ENCODE results near the gene ARL14EP. TPM values are rescaled to one million over a fixed set of nuclear protein-coding genes. Genes with fewer than 3 reads are reported as not detected.
A peak's percentile ranks its signal among the peaks of the same experiment; 100 is the strongest.

ARL14EP gene
- total RNA-seq, 1 donor from 2014 or later = 40.1 TPM

DNA sequence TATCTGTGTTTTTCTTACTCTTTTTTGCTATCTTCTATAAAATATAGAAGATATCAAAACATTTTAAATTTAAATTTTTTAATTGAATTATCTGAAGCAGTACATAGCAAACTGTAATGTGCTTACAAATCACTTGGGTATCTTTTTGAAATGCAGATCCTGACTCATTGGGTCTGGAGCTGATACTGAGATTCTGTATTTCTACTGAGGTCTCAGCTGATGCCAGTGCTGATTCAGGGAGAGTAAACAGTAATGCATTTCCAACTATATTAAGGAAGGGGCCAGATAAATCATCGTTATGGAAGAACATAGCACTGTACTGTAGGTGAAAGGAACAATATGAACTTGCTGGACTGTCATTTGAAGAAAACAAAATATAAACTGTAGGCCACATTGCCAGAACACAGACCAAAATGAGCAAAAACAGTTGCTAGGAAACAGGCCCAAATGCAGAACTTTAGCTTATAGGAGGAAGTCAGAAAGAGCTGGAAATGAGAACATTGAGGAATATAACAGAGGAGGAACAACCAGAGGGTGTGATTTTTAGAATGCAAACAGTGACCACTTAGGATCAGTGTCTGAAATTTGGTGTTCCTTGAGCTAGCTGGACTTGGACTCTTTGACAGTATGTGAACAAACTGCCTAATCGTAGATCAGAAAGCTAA lies 3.3 kb downstream of the ARL14EP start:
- peaks cover 35% of the 10 kb centered on the region for H3K36me3 Mint-ChIP-seq (ENCODE audit: low read depth)
- ChIA-PET CTCF (interaction anchor here (1.2 kb wide), 1 partner anchor 7 kb away, joined by 3 read pairs; no protein-coding TSS in a partner anchor), POLR2A (interaction anchor here (1.6 kb wide), 1 partner anchor 14 kb away, joined by 4 read pairs; no protein-coding TSS in a partner anchor)
- H3K27ac Mint-ChIP-seq = peak overlapping the region; percentile 46
- H3K4me3 Mint-ChIP-seq = peak overlapping the region; percentile 29
- intact Hi-C loops (cut with micrococcal nuclease) = no loop called here
- ATAC-seq (ENCODE audit: low read depth) (no peak), DNase-seq (no peak)
- TF ChIP-seq, protein P1, sequence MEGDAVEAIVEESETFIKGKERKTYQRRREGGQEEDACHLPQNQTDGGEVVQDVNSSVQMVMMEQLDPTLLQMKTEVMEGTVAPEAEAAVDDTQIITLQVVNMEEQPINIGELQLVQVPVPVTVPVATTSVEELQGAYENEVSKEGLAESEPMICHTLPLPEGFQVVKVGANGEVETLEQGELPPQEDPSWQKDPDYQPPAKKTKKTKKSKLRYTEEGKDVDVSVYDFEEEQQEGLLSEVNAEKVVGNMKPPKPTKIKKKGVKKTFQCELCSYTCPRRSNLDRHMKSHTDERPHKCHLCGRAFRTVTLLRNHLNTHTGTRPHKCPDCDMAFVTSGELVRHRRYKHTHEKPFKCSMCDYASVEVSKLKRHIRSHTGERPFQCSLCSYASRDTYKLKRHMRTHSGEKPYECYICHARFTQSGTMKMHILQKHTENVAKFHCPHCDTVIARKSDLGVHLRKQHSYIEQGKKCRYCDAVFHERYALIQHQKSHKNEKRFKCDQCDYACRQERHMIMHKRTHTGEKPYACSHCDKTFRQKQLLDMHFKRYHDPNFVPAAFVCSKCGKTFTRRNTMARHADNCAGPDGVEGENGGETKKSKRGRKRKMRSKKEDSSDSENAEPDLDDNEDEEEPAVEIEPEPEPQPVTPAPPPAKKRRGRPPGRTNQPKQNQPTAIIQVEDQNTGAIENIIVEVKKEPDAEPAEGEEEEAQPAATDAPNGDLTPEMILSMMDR (IDR thresholded peaks at IDR 0.05) = no peak
- H3K9me3 Mint-ChIP-seq = no peaks in the 10 kb centered on the region
- H3K4me1 Mint-ChIP-seq = peaks cover 69% of the 10 kb centered on the region
- H3K27me3 Mint-ChIP-seq = no peaks in the 10 kb centered on the region

DNA sequence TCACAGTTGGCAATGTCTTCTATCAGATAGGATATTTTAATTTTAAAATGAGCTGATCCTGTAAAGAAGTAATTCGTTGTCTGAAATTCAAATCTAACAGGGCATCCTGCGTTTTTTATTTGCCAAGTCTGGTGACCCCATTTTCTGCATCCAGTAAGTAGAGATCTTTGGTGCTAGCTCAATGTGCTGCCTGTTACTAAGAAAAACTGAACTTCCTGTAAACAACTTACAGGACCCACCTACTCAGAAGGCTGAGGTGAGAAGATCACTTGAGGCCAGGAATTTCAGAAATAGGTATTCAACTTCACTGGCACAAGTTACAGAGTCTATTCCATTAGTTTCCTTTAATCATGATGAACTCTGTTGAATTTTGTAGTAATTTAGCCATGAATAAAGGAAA lies 4.0 kb downstream of the ARL14EP start:
- no peak for DNase-seq
- ChIA-PET CTCF (no interaction called here), POLR2A (interaction anchor here (1.6 kb wide), 1 partner anchor 13 kb away, joined by 4 read pairs; no protein-coding TSS in a partner anchor)
- Mint-ChIP-seq H3K27me3 (no peaks in the 10 kb centered on the region), H3K36me3 (ENCODE audit: low read depth) (peaks cover 40% of the 10 kb centered on the region), H3K27ac (peak overlapping the region; percentile 30), H3K9me3 (no peaks in the 10 kb centered on the region), H3K4me3 (no peak overlapping the region), H3K4me1 (peaks cover 69% of the 10 kb centered on the region)
- intact Hi-C loops (cut with micrococcal nuclease) = no loop called here
- ATAC-seq (ENCODE audit: low read depth) = no peak
- TF ChIP-seq, protein P1 (IDR thresholded peaks at IDR 0.05) = no peak

DNA sequence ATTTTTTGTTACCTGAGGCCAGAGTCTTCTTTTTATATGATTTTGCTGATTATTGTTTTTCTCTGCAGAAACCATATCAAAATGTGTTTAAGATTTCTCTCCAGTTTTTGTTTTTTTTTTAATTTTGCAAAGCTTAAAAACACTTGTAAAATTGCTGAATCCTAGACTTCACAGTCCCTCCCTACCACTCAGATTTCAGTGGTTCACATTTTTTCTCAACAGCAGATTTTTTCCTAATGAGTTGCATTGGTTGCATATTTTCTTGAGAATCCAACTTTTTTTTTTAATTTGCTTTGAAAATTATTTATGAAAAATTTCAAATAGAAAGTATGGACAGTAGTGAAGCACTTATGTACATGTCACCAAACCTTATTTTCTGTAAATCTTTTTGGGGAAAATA lies 5.8 kb downstream of the ARL14EP start:
- intact Hi-C loops (cut with micrococcal nuclease) = no loop called here
- Mint-ChIP-seq H3K27ac (no peak overlapping the region), H3K4me3 (no peak overlapping the region), H3K4me1 (peaks cover 55% of the 10 kb centered on the region), H3K27me3 (no peaks in the 10 kb centered on the region), H3K36me3 (ENCODE audit: low read depth) (peaks cover 51% of the 10 kb centered on the region), H3K9me3 (no peaks in the 10 kb centered on the region)
- TF ChIP-seq, protein P1 (IDR thresholded peaks at IDR 0.05) = no peak
- no peak for ATAC-seq (ENCODE audit: low read depth)
- ChIA-PET POLR2A (no interaction called here), CTCF (no interaction called here)
- no peak for DNase-seq

DNA sequence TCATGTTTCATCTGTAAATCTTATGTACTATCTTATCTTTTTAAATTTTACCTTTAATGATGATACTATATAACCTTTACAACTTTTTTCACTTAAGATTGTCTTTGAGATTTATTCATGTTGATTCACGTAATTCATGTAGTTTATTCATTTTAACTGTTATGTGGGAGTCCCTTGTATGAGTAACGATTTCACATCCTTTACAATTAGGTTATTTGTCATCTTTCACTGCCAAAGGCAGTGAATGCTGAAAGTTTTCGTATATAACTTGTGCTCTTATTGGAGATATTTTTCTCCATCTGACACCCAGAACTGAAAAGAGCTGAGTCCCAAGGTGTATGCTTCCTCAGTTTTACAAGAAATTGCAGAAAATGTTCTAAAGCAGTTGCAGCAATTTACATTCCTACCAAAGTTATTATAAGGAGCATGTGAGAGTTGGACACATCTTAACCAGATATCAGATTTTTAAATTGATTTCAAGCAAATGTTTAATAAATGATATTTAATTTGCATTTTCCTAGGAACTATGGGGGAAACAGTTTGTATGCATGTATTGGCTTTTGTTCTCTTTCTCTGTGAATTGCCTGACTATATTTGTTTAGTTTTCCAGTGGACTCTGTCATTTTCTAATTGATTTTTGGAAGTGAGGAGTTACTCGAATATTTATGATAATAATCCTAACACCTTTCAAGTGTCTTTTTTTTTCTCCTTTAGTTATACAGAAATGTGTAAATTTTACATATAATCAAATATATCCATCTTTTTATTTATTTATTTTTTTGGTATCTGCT lies 6.4 kb downstream of the ARL14EP start:
- ATAC-seq (ENCODE audit: low read depth) = no peak
- POLR2A ChIA-PET = no interaction called here
- CTCF ChIA-PET = no interaction called here
- Mint-ChIP-seq H3K27me3 (no peaks in the 10 kb centered on the region), H3K36me3 (ENCODE audit: low read depth) (peaks cover 56% of the 10 kb centered on the region), H3K27ac (no peak overlapping the region), H3K9me3 (no peaks in the 10 kb centered on the region), H3K4me1 (peaks cover 50% of the 10 kb centered on the region), H3K4me3 (no peak overlapping the region)
- intact Hi-C loops (cut with micrococcal nuclease) = no loop called here
- TF ChIP-seq, protein P1 (IDR thresholded peaks at IDR 0.05) = no peak
- no peak for DNase-seq

DNA sequence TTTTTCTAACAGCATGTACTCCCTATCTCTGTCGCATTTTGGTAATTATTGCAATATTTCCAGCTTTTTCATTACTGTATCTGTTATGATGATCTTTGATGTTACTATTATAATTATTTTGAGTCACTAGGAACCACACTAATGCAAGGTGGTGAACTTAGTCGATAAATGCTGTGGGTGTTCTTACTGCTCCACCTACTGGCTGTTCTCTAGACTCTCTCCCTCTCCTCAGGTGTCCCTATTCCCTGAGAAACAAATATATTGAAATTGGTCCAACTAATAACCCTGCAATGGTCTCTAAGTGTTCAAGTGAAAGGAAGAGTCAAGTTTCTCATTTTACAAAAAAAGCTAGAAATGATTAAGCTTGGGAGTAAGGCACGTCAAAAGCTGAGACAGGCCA lies 10.5 kb downstream of the ARL14EP start:
- Mint-ChIP-seq H3K27ac (no peak overlapping the region), H3K36me3 (ENCODE audit: low read depth) (peaks cover 78% of the 10 kb centered on the region), H3K4me3 (no peak overlapping the region), H3K4me1 (peaks cover 18% of the 10 kb centered on the region), H3K9me3 (no peaks in the 10 kb centered on the region), H3K27me3 (no peaks in the 10 kb centered on the region)
- intact Hi-C loops (cut with micrococcal nuclease) = loop anchor here (1.0 to 10.0 kb wide), 2 partner anchors 10 to 899 kb away; partner anchors contain the start of gene ARL14EP
- ChIA-PET CTCF (interaction anchor here (1.3 to 2.2 kb wide), 4 partner anchors 8 to 205 kb away, joined by 3 to 9 read pairs (median 4); partner anchors contain the start of gene ARL14EP), POLR2A (interaction anchor here (0.6 to 1.3 kb wide), 2 partner anchors 10 kb away, joined by 3 to 5 read pairs; partner anchors contain the start of gene ARL14EP)
- ATAC-seq (ENCODE audit: low read depth) (no peak), DNase-seq (no peak)
- TF ChIP-seq, protein P1 (IDR thresholded peaks at IDR 0.05) = no peak

Measured in activated B cell treated with CpG ODN at 0.5 μM for 24 hours (primary cell).